ENCODE data around the gene CDHR5. TPM values are rescaled to one million over a fixed set of nuclear protein-coding genes. Genes with fewer than 3 reads are reported as not detected.

CDHR5 gene
- total RNA-seq, 1 donor from 2014 or later, result not detected

GRCh38 chr11:628056-628455 is 3.3 kb upstream of the CDHR5 start:
- H3K27me3 ChIP-seq (ENCODE audit: low read depth), result peaks cover 29% of the 10 kb centered on the region
- no peak overlapping the region for H3K27ac ChIP-seq (replicated peaks)
- H3K36me3 ChIP-seq, result no peaks in the 10 kb centered on the region
- no peaks in the 10 kb centered on the region for H3K9me3 ChIP-seq (replicated peaks)
- intact Hi-C loops (cut with micrococcal nuclease), result no loop called here
- TF ChIP-seq CTCF (IDR thresholded peaks at IDR 0.05; ENCODE audit: borderline replicate concordance), result no peak
- H3K4me1 ChIP-seq, result peaks cover 15% of the 10 kb centered on the region
- H3K4me3 ChIP-seq, result no peak overlapping the region
- no peak for DNase-seq

- Histone ChIP-seq H3K9me3 (replicated peaks) (no peaks in the 10 kb centered on the region), H3K36me3 (no peaks in the 10 kb centered on the region), H3K4me3 (no peak overlapping the region), H3K4me1 (peaks cover 15% of the 10 kb centered on the region), H3K27ac (replicated peaks) (no peak overlapping the region), H3K27me3 (ENCODE audit: low read depth) (peaks cover 29% of the 10 kb centered on the region)
- intact Hi-C loops (cut with micrococcal nuclease), result no loop called here
- DNase-seq, result no peak
- TF ChIP-seq CTCF (IDR thresholded peaks at IDR 0.05; ENCODE audit: borderline replicate concordance), result no peak
Observed at GRCh38 chr11:627308-627576, 2.5 kb upstream of the CDHR5 start.

GRCh38 chr11:626475-627307 is 1.9 kb upstream of the CDHR5 start, which contains the start of gene SCT:
Gene SCT, minus strand, starts transcription at chr11:627181. Its CDS starts 38 bp downstream, at chr11:627143.
- no peak for DNase-seq
- intact Hi-C loops (cut with micrococcal nuclease), result no loop called here

GRCh38 chr11:625636-626268 is 997 bp upstream of the CDHR5 start:
- Histone ChIP-seq H3K4me3 (no peak overlapping the region), H3K9me3 (replicated peaks) (no peaks in the 10 kb centered on the region), H3K27me3 (ENCODE audit: low read depth) (peaks cover 29% of the 10 kb centered on the region), H3K4me1 (peaks cover 15% of the 10 kb centered on the region), H3K27ac (replicated peaks) (no peak overlapping the region), H3K36me3 (no peaks in the 10 kb centered on the region)
- intact Hi-C loops (cut with micrococcal nuclease), result no loop called here
- DNase-seq, result no peak
- no peak for TF ChIP-seq CTCF (IDR thresholded peaks at IDR 0.05; ENCODE audit: borderline replicate concordance)

More at GRCh38 chr11:626475-627307, 1.9 kb upstream of the CDHR5 start, which contains the start of gene SCT:
- peaks cover 15% of the 10 kb centered on the region for H3K4me1 ChIP-seq
- H3K4me3 ChIP-seq, result no peak within 1 kb of the TSS
- H3K9me3 ChIP-seq (replicated peaks), result no peaks in the 10 kb centered on the region
- H3K36me3 ChIP-seq, result no peaks in the 10 kb centered on the region
- peaks cover 29% of the 10 kb centered on the region for H3K27me3 ChIP-seq (ENCODE audit: low read depth)
- H3K27ac ChIP-seq (replicated peaks), result no peak within 1 kb of the TSS
- TF ChIP-seq CTCF (IDR thresholded peaks at IDR 0.05; ENCODE audit: borderline replicate concordance), result no peak

- H3K4me1 ChIP-seq, result peaks cover 15% of the 10 kb centered on the region
- intact Hi-C loops (cut with micrococcal nuclease), result no loop called here
Observed at GRCh38 chr11:623999-624704, 603 bp downstream of the CDHR5 start.

More at GRCh38 chr11:623999-624704, 603 bp downstream of the CDHR5 start:
- DNase-seq, result no peak
- H3K27ac ChIP-seq (replicated peaks), result no peak overlapping the region
- no peaks in the 10 kb centered on the region for H3K9me3 ChIP-seq (replicated peaks)
- no peaks in the 10 kb centered on the region for H3K36me3 ChIP-seq
- TF ChIP-seq CTCF (IDR thresholded peaks at IDR 0.05; ENCODE audit: borderline replicate concordance), result no peak
- H3K27me3 ChIP-seq (ENCODE audit: low read depth), result peaks cover 29% of the 10 kb centered on the region
- no peak overlapping the region for H3K4me3 ChIP-seq

Measured in left ventricle myocardium inferior (tissue), 1 donor.